ENCODE measurements around the gene PPP2R2B.

DNA sequence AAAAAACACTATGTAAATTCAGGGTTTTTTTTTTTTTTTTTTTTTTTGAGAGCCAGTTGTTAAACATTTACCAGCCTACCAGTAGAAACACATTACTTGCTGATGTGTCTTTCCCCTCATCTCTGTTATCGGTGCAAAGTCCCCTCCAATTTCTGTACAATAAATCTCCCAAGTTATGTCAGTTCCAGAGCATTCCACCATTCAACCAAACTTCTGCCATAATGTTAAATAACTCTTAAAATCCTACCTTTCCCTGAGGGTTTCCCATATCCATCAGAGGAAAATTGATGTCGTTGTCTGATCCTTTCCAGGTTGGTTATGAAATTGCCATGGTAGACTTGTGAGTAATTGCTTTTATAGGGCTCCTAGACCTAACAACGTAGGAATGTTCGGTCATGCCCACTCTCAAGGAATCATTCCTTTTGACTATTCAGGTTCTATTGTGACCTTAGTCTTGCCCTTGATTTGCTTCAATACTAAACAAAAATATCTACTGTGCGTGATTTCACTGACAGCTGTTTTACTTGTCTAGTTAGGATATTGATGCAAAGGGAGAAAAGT, 5.6 kb upstream of the PPP2R2B start:
- TF ChIP-seq, protein P1, sequence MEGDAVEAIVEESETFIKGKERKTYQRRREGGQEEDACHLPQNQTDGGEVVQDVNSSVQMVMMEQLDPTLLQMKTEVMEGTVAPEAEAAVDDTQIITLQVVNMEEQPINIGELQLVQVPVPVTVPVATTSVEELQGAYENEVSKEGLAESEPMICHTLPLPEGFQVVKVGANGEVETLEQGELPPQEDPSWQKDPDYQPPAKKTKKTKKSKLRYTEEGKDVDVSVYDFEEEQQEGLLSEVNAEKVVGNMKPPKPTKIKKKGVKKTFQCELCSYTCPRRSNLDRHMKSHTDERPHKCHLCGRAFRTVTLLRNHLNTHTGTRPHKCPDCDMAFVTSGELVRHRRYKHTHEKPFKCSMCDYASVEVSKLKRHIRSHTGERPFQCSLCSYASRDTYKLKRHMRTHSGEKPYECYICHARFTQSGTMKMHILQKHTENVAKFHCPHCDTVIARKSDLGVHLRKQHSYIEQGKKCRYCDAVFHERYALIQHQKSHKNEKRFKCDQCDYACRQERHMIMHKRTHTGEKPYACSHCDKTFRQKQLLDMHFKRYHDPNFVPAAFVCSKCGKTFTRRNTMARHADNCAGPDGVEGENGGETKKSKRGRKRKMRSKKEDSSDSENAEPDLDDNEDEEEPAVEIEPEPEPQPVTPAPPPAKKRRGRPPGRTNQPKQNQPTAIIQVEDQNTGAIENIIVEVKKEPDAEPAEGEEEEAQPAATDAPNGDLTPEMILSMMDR (conservative IDR thresholded peaks at IDR 0.05; ENCODE audit: low read depth, low read length): no peak
- no peak for TF ChIP-seq EZH2 (IDR thresholded peaks at IDR 0.05; ENCODE audit: borderline replicate concordance, low read depth, low read length, poor library complexity, severe bottlenecking)
